Subcutaneous adipose tissue (tissue), 4 donors: ENCODE measurements around the gene CHRD. TPM values are rescaled to one million over a fixed set of nuclear protein-coding genes. Genes with fewer than 3 reads are reported as not detected.

Experiments used
- total RNA-seq, 4 donors: library from RNA; depleted of rRNA; stranded (reverse); fragments of >200 nt; gene quantifications; one replicate each; pipeline ENCODE4 v1.1.0, GENCODE V29; 2016
- TF ChIP-seq, protein P1 (sequence below): fragments of 450-650 bp; IDR thresholded peaks from one replicate; pipeline ENCODE4 v1.5.1; 2016; ENCODE audit warnings: low read depth, mild to moderate bottlenecking, control low read depth, antibody characterized with exemption, moderate library complexity

The CHRD gene
- total RNA-seq, 4 donors from 2014 or later: 8.0 to 11.7 (median 11.0) TPM

DNA sequence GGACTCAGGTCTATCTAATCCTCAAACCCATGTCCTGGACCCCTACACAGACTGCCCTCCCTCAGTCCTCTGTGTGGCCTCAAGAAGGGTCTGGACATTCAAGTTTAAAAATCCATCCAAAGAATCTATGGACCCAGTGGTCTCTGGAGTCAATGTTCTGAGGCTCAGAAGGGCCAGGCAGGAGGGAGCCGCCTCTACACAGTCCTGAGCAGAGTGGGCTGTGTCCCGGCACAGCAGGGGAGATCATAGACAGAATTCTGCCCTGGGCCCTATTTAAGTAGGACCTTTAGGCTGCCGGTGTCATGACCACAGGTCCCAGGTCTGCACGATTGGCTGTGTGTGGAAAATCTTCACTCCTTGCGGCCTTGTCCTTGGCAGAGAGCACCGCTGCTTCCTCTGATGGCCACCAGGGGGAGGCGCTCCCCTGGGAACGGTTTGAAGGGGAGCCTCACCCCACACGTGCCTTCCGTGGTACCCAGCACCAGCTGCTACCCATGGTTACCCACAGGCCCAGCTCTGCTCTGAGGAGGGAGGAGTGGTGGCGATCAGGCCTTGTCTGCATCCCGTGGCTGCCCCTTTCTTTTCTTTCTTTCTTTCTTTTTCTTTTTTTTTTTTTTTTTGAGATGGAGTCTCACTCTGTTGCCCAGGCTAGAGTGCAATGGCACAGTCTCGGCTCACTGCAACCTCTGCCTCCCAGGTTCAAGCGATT lies 37.9 kb downstream of the CHRD start:
- TF ChIP-seq, protein P1, sequence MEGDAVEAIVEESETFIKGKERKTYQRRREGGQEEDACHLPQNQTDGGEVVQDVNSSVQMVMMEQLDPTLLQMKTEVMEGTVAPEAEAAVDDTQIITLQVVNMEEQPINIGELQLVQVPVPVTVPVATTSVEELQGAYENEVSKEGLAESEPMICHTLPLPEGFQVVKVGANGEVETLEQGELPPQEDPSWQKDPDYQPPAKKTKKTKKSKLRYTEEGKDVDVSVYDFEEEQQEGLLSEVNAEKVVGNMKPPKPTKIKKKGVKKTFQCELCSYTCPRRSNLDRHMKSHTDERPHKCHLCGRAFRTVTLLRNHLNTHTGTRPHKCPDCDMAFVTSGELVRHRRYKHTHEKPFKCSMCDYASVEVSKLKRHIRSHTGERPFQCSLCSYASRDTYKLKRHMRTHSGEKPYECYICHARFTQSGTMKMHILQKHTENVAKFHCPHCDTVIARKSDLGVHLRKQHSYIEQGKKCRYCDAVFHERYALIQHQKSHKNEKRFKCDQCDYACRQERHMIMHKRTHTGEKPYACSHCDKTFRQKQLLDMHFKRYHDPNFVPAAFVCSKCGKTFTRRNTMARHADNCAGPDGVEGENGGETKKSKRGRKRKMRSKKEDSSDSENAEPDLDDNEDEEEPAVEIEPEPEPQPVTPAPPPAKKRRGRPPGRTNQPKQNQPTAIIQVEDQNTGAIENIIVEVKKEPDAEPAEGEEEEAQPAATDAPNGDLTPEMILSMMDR: no peak

GRCh38 chr3:184419171-184419570 lies 39.3 kb downstream of the CHRD start:
- TF ChIP-seq, protein P1: no peak

DNA sequence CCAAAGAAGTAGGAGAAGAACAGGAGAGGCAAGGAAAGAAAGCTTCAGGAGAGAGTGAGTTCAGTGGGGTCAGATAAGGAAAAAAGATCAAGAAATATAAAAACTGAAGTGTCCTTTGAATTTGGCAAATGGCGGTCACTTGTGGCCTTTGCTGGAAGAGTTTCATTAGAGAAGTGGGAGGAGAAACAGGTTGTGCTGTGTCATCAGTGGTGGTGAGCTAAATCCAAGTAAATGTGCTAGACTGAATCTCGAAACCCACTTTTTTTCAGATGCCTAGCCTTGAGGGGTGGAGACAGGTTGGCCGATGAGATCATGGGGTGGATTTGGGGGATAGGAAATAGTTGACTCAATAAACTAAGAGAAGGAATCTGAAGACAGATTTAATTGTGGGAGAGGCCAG lies 43.7 kb downstream of the CHRD start:
- TF ChIP-seq, protein P1: no peak

DNA sequence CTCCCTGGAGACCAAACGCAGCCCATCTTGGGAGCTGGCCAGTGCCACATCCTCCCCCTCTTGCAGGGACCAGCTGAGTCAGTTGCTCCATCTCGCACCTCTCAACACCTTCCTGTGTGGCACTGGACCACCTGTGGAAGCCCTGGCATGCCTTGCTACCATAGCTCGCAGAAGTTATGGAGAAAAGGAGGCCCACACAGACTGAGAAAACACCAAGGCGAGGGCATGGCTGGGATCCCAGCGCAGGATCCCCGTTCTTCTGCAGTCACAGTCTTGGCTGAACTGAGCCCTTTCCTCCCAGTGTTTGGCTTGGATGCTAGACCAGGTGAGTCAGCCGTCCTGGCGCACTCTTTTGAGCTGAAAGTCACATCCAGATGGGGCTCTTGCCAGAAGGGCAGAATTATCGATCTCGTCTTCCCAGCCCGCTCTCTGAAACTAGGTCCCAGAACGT lies 46.9 kb downstream of the CHRD start:
- TF ChIP-seq, protein P1: no peak

GRCh38 chr3:184428561-184429175 lies 48.8 kb downstream of the CHRD start:
- TF ChIP-seq, protein P1: no peak

GRCh38 chr3:184429786-184430185 lies 49.9 kb downstream of the CHRD start:
- TF ChIP-seq, protein P1: no peak

GRCh38 chr3:184430940-184431339 lies 51.1 kb downstream of the CHRD start:
- TF ChIP-seq, protein P1: no peak
